Measurements from ENCODE around the gene KIAA0040.

GRCh38 chr1:175138579-175138978 lies 54.0 kb downstream of the KIAA0040 start:
- TF ChIP-seq CREB1 (CRISPR knock-in tag; IDR thresholded peaks at IDR 0.05): no peak
- no peak for TF ChIP-seq NR1H2 (CRISPR knock-in tag; IDR thresholded peaks at IDR 0.05)
- TF ChIP-seq, protein P1, sequence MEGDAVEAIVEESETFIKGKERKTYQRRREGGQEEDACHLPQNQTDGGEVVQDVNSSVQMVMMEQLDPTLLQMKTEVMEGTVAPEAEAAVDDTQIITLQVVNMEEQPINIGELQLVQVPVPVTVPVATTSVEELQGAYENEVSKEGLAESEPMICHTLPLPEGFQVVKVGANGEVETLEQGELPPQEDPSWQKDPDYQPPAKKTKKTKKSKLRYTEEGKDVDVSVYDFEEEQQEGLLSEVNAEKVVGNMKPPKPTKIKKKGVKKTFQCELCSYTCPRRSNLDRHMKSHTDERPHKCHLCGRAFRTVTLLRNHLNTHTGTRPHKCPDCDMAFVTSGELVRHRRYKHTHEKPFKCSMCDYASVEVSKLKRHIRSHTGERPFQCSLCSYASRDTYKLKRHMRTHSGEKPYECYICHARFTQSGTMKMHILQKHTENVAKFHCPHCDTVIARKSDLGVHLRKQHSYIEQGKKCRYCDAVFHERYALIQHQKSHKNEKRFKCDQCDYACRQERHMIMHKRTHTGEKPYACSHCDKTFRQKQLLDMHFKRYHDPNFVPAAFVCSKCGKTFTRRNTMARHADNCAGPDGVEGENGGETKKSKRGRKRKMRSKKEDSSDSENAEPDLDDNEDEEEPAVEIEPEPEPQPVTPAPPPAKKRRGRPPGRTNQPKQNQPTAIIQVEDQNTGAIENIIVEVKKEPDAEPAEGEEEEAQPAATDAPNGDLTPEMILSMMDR (IDR thresholded peaks at IDR 0.05): no peak
- TF ChIP-seq ATF1 (CRISPR knock-in tag; IDR thresholded peaks at IDR 0.05): no peak
- TF ChIP-seq, protein P2, sequence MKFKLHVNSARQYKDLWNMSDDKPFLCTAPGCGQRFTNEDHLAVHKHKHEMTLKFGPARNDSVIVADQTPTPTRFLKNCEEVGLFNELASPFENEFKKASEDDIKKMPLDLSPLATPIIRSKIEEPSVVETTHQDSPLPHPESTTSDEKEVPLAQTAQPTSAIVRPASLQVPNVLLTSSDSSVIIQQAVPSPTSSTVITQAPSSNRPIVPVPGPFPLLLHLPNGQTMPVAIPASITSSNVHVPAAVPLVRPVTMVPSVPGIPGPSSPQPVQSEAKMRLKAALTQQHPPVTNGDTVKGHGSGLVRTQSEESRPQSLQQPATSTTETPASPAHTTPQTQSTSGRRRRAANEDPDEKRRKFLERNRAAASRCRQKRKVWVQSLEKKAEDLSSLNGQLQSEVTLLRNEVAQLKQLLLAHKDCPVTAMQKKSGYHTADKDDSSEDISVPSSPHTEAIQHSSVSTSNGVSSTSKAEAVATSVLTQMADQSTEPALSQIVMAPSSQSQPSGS (CRISPR knock-in tag; IDR thresholded peaks at IDR 0.05; ENCODE audit: borderline replicate concordance, low read depth): no peak
- TF ChIP-seq, protein P3, sequence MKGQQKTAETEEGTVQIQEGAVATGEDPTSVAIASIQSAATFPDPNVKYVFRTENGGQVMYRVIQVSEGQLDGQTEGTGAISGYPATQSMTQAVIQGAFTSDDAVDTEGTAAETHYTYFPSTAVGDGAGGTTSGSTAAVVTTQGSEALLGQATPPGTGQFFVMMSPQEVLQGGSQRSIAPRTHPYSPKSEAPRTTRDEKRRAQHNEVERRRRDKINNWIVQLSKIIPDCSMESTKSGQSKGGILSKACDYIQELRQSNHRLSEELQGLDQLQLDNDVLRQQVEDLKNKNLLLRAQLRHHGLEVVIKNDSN (CRISPR knock-in tag; IDR thresholded peaks at IDR 0.05): no peak
- no peak for TF ChIP-seq FOXK1 (CRISPR knock-in tag; IDR thresholded peaks at IDR 0.05)
- TF ChIP-seq FOXP1 (CRISPR knock-in tag; IDR thresholded peaks at IDR 0.05; ENCODE audit: borderline replicate concordance): no peak
- no peak for TF ChIP-seq ATF3 (CRISPR knock-in tag; conservative IDR thresholded peaks at IDR 0.05)
- TF ChIP-seq MXD4 (CRISPR knock-in tag; IDR thresholded peaks at IDR 0.05; ENCODE audit: borderline replicate concordance): no peak
- TF ChIP-seq NFE2L1 (CRISPR knock-in tag; IDR thresholded peaks at IDR 0.05): no peak
- no peak for TF ChIP-seq IRF2 (CRISPR knock-in tag; IDR thresholded peaks at IDR 0.05; ENCODE audit: borderline replicate concordance, low read depth)
- no peak for TF ChIP-seq FOXP4 (CRISPR knock-in tag; IDR thresholded peaks at IDR 0.05)
- TF ChIP-seq, protein P4, sequence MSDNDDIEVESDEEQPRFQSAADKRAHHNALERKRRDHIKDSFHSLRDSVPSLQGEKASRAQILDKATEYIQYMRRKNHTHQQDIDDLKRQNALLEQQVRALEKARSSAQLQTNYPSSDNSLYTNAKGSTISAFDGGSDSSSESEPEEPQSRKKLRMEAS (CRISPR knock-in tag; IDR thresholded peaks at IDR 0.05): no peak

Data from WTC11 (cell line).